OCI-LY7 (cell line): Measurements from ENCODE around the gene TNMD. TPM values are rescaled to one million over a fixed set of nuclear protein-coding genes. Genes with fewer than 3 reads are reported as not detected.

ENCODE experiments used
- BruUV-seq: library from RNA; stranded (reverse); fragments of 400-500 nt; replicated peaks from 2 replicates; lab custom pipeline; 2021; lab: Mats Ljungman, UMichigan
- CTCF ChIA-PET: fragments of 300-600 bp; sonication (Branson Sonifier 250); formaldehyde crosslinking; loops from one replicate; lab custom pipeline; 2022; ENCODE audit warnings: antibody characterized with exemption; ENCODE audit not compliant: unreplicated experiment; lab: Charles Lee
- POLR2A ChIA-PET: fragments of 300-600 bp; sonication (Branson Sonifier 250); formaldehyde crosslinking; loops from one replicate; lab custom pipeline; 2022; ENCODE audit warnings: antibody characterized with exemption; lab: Charles Lee
- DNase-seq: peaks from one replicate; pipeline ENCODE4 v3.0.0-alpha.2; 2015; ENCODE audit warnings: low spot score
- H2AFZ ChIP-seq: fragments of 200-600 bp; sonication (generic), shearing (Covaris generic); 2 replicates; pipeline ENCODE4 v1.6.1; 2014; ENCODE audit warnings: mild to moderate bottlenecking, antibody characterized with exemption, low read length, moderate library complexity
- H3K27ac ChIP-seq: fragments of 200-600 bp; sonication (generic); 2 replicates; pipeline ENCODE4 v1.5.1; 2014; ENCODE audit warnings: mixed run types, low read depth, mild to moderate bottlenecking, moderate library complexity, low read length, inconsistent platforms; ENCODE audit not compliant: poor library complexity, severe bottlenecking
- H3K36me3 ChIP-seq: fragments of 200-600 bp; sonication (generic); 2 replicates; pipeline ENCODE4 v1.6.1; 2014; ENCODE audit warnings: mild to moderate bottlenecking, antibody characterized with exemption, low read length, moderate library complexity, mixed read lengths; ENCODE audit not compliant: insufficient read depth
- H3K4me1 ChIP-seq: fragments of 200-600 bp; sonication (generic); 2 replicates; pipeline ENCODE4 v1.5.1; 2014; ENCODE audit warnings: mild to moderate bottlenecking, low read length; ENCODE audit not compliant: insufficient read depth, poor library complexity, severe bottlenecking
- H3K4me2 ChIP-seq: fragments of 200-600 bp; sonication (generic); 2 replicates; pipeline ENCODE4 v1.6.1; 2014; ENCODE audit warnings: mild to moderate bottlenecking, low read length
- H3K4me3 ChIP-seq: fragments of 200-600 bp; sonication (generic); 2 replicates; pipeline ENCODE4 v1.5.1; 2014; ENCODE audit warnings: mild to moderate bottlenecking, low read depth, low read length; ENCODE audit not compliant: poor library complexity, severe bottlenecking
- H3K79me2 ChIP-seq: fragments of 200-600 bp; sonication (generic); 2 replicates; pipeline ENCODE4 v1.6.1; 2016; ENCODE audit warnings: low read depth, mild to moderate bottlenecking, low read length, moderate library complexity, mixed read lengths; ENCODE audit not compliant: insufficient read depth
- H3K9me2 ChIP-seq: fragments of 200-600 bp; sonication (generic); 2 replicates; pipeline ENCODE4 v1.6.1; 2016; ENCODE audit warnings: mild to moderate bottlenecking, low read length, mixed read lengths; ENCODE audit not compliant: insufficient read depth
- H3K9me3 ChIP-seq: fragments of 200-600 bp; sonication (generic); 2 replicates; pipeline ENCODE4 v1.6.1; 2014; ENCODE audit warnings: mild to moderate bottlenecking, mixed run types, low read length, mixed read lengths
- H4K20me1 ChIP-seq: fragments of 200-600 bp; sonication (generic); 2 replicates; pipeline ENCODE4 v1.6.1; 2014; ENCODE audit warnings: mild to moderate bottlenecking, antibody characterized with exemption, low read length, moderate library complexity, mixed read lengths; ENCODE audit not compliant: insufficient read depth
- CTCF ChIP-seq: fragments of 200-600 bp; sonication (generic); conservative IDR thresholded peaks from 2 replicates; pipeline ENCODE4 v1.5.1; 2014; ENCODE audit warnings: mild to moderate bottlenecking, antibody characterized with exemption, low read length, moderate library complexity, mixed read lengths
- EZH2phosphoT487 ChIP-seq: fragments of 200-600 bp; sonication (generic); IDR thresholded peaks from 2 replicates; pipeline ENCODE4 v1.6.1; 2018; ENCODE audit warnings: low read depth, borderline replicate concordance, mild to moderate bottlenecking, mixed run types, antibody characterized with exemption, low read length, moderate library complexity, mixed read lengths
- intact Hi-C: fragments of 100-400 bp; cut with micrococcal nuclease; formaldehyde crosslinking; loops from one replicate; pipeline ENCODE4 v1.10.0; 2022; ENCODE audit not compliant: unreplicated experiment
- total RNA-seq, 2 experiments: library from RNA; depleted of rRNA in 1 of 2; stranded (reverse); fragments of >200 nt in 1 of 2; shearing (Covaris generic) in 1 of 2; gene quantifications; 2 replicates each; pipeline ENCODE4 v1.2.3, GENCODE V29; 2014 to 2022

TNMD gene
- total RNA-seq, 2 experiments from 2014 or later = not detected

DNA sequence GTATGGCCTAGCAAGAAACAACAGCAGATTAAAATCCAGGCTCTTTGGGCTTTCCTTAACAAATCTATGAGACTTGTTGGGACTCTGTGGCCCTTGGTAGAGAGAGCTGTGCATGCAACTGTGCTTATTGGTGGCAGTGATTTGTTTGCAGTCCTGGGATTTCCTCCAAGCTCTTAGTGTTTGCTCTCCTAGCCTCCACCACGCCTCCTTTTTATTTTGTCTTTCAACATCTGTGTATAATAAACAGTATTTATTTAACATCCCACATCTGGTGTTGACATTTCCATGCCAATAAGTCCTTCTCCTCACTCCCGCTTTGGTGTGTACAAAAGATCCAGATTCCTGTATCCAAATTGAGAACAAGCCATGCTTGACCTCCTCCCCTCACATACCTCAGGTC lies 3.1 kb downstream of the TNMD start:
- H3K4me1 ChIP-seq = no peaks in the 10 kb centered on the region
- H3K9me2 ChIP-seq = no peaks in the 10 kb centered on the region
- BruUV-seq = no TSS peak
- no peak overlapping the region for H3K4me3 ChIP-seq
- POLR2A ChIA-PET = no interaction called here
- no peaks in the 10 kb centered on the region for H4K20me1 ChIP-seq
- no peak overlapping the region for H3K27ac ChIP-seq
- CTCF ChIA-PET = no interaction called here
- H3K9me3 ChIP-seq = no peaks in the 10 kb centered on the region
- H3K79me2 ChIP-seq = no peaks in the 10 kb centered on the region
- intact Hi-C loops = no loop called here
- H3K36me3 ChIP-seq = no peaks in the 10 kb centered on the region
- no peak overlapping the region for H2AFZ ChIP-seq
- TF ChIP-seq EZH2phosphoT487 (no peak), CTCF (no peak)
- H3K4me2 ChIP-seq = no peak overlapping the region
- no peak for DNase-seq

DNA sequence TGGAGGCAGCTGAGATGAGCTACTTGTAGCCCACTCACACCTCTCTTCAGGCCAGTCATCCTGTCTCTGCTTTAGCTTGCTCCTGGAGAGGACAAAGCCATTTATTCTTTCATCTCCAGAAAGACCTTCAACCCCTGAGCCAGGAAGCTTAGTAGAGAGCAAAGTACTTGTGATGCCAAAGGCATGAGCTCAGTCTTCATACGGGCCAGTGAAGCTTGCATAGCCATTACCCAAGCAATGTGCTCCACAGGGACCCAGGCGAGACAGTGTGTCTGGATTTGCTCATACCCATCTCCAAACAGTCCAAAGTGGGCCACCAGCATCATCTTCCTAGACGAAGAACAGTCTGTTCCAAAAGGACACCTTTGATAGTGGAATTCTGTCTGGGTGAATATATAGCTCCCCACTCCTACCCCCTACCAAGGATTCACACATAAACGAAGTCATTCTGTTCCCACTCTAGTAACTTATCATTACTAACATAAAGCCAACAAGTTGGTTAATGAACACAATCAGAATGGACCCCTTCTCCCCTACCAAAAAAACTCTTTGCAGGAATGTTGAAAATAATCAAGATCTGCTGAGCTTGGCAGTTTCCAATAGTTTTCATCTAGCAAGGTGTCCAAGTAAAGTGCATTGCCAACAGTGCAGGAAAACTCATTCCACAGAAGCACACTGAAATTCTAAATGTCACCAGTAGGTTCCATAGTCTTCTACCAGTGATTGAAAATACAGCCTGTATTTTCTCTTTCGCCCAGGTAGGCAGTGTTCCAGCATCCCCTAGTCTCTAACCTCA lies 6.7 kb downstream of the TNMD start:
- ChIA-PET POLR2A (no interaction called here), CTCF (no interaction called here)
- H2AFZ ChIP-seq = no peak overlapping the region
- intact Hi-C loops = no loop called here
- no peak for TF ChIP-seq CTCF
- TF ChIP-seq EZH2phosphoT487 = no peak
- no peaks in the 10 kb centered on the region for H3K4me1 ChIP-seq
- H3K9me2 ChIP-seq = no peaks in the 10 kb centered on the region
- no peaks in the 10 kb centered on the region for H3K36me3 ChIP-seq
- H3K4me3 ChIP-seq = no peak overlapping the region
- no TSS peak for BruUV-seq
- no peaks in the 10 kb centered on the region for H4K20me1 ChIP-seq
- no peaks in the 10 kb centered on the region for H3K79me2 ChIP-seq
- H3K4me2 ChIP-seq = no peak overlapping the region
- no peak for DNase-seq
- H3K27ac ChIP-seq = no peak overlapping the region
- no peaks in the 10 kb centered on the region for H3K9me3 ChIP-seq

GRCh38 chrX:100593126-100593525 lies 8.4 kb downstream of the TNMD start:
- ChIA-PET CTCF (no interaction called here), POLR2A (no interaction called here)
- Histone ChIP-seq H3K79me2 (no peaks in the 10 kb centered on the region), H2AFZ (no peak overlapping the region), H4K20me1 (no peaks in the 10 kb centered on the region), H3K9me2 (no peaks in the 10 kb centered on the region), H3K4me1 (no peaks in the 10 kb centered on the region), H3K4me3 (no peak overlapping the region), H3K27ac (no peak overlapping the region), H3K9me3 (no peaks in the 10 kb centered on the region), H3K4me2 (no peak overlapping the region), H3K36me3 (no peaks in the 10 kb centered on the region)
- DNase-seq = no peak
- TF ChIP-seq CTCF (no peak), EZH2phosphoT487 (no peak)
- BruUV-seq = no TSS peak
- intact Hi-C loops = no loop called here
